Measurements from ENCODE around the gene OR2AE1.
"Not testable (repeated sequence)": the region's sequence is repeated elsewhere in the genome, so short reads cannot be mapped to it uniquely, and the experiment has no call there.

OR2AE1 gene

GRCh38 chr7:99901581-99901980 lies 24.7 kb upstream of the OR2AE1 start:
- H3K27ac ChIP-seq, result no peak overlapping the region
- TF ChIP-seq CTCF (IDR thresholded peaks at IDR 0.05) (no peak), ZFX (IDR thresholded peaks at IDR 0.05; ENCODE audit: borderline replicate concordance) (no peak)

- no peak overlapping the region for H3K27ac ChIP-seq
- TF ChIP-seq CTCF (IDR thresholded peaks at IDR 0.05), result no peak
- no peak for TF ChIP-seq ZFX (IDR thresholded peaks at IDR 0.05; ENCODE audit: borderline replicate concordance)
These were observed 23.1 kb upstream of the OR2AE1 start for GRCh38 chr7:99899830-99900519.

DNA sequence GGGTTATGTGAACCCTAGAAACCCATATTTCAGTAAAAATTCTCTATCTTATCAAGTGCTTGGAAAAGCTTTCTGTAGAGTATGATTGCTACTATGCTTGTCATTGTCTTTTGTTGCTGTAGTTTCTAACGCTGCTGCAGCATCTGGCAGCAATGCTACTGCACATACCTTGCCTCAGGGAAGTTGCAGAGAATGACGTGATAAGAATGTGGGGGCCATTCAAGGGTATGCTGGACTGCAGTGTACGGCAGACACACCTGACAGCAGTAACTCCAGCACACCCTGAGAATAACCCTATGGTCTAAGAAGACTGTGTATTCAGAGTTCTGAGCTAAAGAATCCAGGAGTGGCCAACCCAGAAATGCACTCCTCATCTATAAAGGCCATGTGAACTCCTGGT lies 22.0 kb upstream of the OR2AE1 start:
- H3K27ac ChIP-seq, result no peak overlapping the region
- TF ChIP-seq ZFX (IDR thresholded peaks at IDR 0.05; ENCODE audit: borderline replicate concordance) (no peak), CTCF (IDR thresholded peaks at IDR 0.05) (no peak)

DNA sequence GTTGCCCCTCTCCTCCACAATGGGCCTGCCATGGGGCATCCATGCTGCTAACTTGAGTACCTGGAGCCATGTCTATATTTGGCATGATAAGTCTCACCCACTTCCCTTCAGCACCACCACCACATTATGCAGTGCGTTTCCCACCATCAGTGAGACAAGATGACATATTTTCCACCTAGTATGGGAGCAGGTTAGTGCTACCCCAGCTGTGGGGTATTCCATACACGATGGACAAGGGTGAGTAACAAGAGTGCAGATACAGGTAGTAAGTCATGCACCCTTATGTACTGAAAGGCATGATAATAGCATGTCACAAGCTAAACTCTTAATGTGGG lies 21.2 kb upstream of the OR2AE1 start:
- H3K27ac ChIP-seq, result no peak overlapping the region
- TF ChIP-seq CTCF (IDR thresholded peaks at IDR 0.05), result no peak
- no peak for TF ChIP-seq ZFX (IDR thresholded peaks at IDR 0.05; ENCODE audit: borderline replicate concordance)

GRCh38 chr7:99897322-99898022 lies 20.6 kb upstream of the OR2AE1 start:
- H3K27ac ChIP-seq, result no peak overlapping the region
- TF ChIP-seq CTCF (IDR thresholded peaks at IDR 0.05) (no peak), ZFX (IDR thresholded peaks at IDR 0.05; ENCODE audit: borderline replicate concordance) (no peak)

GRCh38 chr7:99894738-99895137 lies 17.9 kb upstream of the OR2AE1 start:
- H3K27ac ChIP-seq, result no peak overlapping the region
- no peak for TF ChIP-seq CTCF (IDR thresholded peaks at IDR 0.05)
- no peak for TF ChIP-seq ZFX (IDR thresholded peaks at IDR 0.05; ENCODE audit: borderline replicate concordance)

GRCh38 chr7:99893280-99893679 lies 16.4 kb upstream of the OR2AE1 start:
- H3K27ac ChIP-seq, result no peak overlapping the region
- TF ChIP-seq CTCF (IDR thresholded peaks at IDR 0.05) (no peak), ZFX (IDR thresholded peaks at IDR 0.05; ENCODE audit: borderline replicate concordance) (no peak)

GRCh38 chr7:99890348-99890747 lies 13.5 kb upstream of the OR2AE1 start:
- not testable (repeated sequence) for H3K27ac ChIP-seq

DNA sequence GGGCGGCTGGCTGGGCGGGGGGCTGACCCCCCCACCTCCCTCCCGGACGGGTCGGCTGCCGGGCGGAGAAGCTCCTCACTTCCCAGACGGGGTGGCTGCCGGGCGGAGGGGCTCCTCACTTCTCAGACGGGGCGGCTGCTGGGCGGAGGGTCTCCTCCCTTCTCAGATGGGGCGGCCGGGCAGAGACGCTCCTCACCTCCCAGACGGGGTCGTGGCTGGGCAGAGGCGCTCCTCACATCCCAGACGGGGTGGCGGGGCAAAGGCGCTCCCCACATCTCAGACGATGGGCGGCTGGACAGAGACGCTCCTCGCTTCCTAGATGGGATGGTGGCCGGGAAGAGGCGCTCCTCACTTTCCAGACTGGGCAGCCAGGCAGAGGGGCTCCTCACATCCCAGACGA lies 11.5 kb upstream of the OR2AE1 start:
- not testable (repeated sequence) for H3K27ac ChIP-seq

All from 22Rv1 (cell line).